GM19455 (cell line): ENCODE data around the gene PRODH.
"Not testable (repeated sequence)": the region's sequence is repeated elsewhere in the genome, so short reads cannot be mapped to it uniquely, and the experiment has no call there.

Experiments
- ATAC-seq: cut with Tn5 transposase; IDR thresholded peaks from one replicate; pipeline ENCODE4 v1.9.1; 2021; ENCODE audit not compliant: unreplicated experiment

The PRODH gene

GRCh38 chr22:18911535-18911934 lies 24.6 kb downstream of the PRODH start:
- not testable (repeated sequence) for ATAC-seq

DNA sequence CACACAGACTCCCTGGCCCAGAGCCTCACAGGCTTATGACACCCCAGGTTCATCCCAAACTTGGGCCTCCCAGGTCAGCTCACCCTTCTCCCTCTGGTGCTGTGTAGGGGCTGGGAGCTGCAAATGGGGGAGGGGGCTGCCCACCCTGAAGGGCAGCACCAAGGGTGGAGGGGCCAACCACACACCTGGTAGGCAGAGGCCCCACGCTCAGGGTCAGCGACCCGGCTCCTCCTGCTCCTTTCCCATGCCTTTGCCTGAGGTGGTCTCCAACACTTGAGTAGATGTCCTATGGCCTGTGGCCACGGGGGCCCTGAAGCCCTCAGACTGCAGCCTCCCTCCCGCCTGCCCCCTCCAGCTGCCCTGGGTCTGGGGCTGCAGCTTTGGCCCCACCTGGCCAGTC lies 26.5 kb downstream of the PRODH start:
- ATAC-seq, result no peak

GRCh38 chr22:18906896-18907295 lies 29.2 kb downstream of the PRODH start:
- ATAC-seq, result no peak

DNA sequence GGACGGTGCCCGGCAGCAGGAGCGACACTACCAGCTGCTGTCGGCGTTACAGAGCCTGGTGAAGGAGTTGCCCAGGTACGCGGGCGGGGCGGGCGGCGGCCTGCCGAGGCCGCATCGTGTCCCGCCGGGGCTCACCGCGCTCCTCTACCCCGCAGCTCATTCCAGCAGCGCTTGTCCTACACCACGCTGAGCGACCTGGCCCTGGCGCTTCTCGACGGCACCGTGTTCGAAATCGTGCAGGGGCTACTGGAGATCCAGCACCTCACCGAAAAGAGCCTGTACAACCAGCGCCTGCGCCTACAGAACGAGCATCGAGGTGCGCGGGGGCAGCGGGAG lies 29.7 kb downstream of the PRODH start:
- ATAC-seq, result not testable (repeated sequence)

DNA sequence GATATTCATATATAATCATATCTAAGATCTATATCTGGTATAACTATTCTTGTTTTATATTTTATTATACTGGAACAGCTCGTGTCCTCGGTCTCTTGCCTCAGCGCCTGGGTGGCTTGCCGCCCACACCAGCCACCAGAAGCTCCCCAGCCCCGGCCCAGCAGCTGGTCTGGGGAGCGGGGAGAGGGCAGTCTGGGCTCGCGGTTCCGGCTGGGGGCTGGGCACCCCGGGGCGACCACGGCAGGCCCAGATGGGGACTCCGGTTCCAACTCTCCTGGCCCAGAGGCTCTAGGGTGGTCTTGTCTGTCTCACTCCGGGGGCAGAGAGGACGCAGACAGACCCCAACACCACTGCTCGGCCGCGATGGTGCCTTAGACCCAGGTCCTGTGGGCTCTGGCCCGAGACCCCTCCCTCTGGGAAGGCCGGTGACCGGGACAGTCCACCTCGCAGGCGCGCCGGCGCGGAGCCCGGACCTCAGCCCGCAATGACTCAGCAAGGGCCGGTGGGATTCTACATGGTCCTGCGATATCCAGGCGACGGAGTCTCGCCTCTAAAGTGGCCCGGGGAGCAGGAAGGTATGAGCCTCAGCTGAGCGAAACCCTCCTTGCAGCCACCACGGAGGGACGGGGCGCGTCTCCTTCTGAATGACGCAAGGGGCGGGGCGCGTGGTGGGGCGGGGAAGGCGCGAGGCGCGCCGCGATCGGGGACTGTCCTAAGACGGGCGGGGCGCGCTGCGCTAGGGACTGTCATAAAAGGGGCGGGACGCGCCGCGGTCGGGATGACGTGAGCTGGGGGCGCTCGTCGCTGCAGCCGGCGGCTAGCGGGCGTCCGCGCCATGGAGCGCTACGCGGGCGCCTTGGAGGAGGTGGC lies 30.3 kb downstream of the PRODH start, which contains the start of gene DGCR6:
Gene DGCR6, plus strand, starts transcription at position 781 of the 870 bp plus-strand sequence. Its CDS starts 55 bp downstream, at position 836.
- ATAC-seq, result no peak

DNA sequence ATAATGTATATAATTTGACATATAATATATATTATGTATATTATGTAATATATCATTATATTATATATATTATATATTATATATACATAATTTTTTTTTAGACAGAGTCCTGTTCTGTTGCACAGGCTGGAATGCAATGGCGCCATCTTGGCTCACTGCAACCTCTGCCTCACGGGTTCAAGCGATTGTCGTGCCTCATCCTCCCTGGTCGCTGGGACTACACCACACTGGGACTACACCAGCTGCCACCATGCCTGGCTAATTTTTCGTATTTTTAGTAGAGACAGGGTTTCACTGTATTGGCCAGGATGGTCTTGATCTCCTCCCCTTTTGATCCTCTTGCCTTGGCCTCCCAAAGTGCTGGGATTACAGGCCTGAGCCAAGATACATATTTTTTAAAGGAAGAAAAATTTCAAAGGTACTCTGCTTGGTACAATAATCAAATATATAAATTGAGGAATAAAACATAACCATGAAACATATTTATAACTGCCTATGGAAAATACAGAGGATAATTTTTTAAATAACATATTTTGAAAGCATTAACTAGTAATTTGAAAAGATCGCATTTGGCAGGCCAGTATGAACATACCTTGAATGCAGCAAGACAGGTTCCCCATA lies 39.9 kb downstream of the PRODH start:
- ATAC-seq, result not testable (repeated sequence)

- ATAC-seq, result not testable (repeated sequence)
Measured at GRCh38 chr22:18893775-18894174, 42.3 kb downstream of the PRODH start.

- peak; percentile 72 for ATAC-seq
Measured at GRCh38 chr22:18890510-18891192, 45.4 kb downstream of the PRODH start.

- no peak for ATAC-seq
Measured at GRCh38 chr22:18888115-18888514, 48.0 kb downstream of the PRODH start.

GRCh38 chr22:18884465-18884864 lies 51.6 kb downstream of the PRODH start:
- ATAC-seq, result not testable (repeated sequence)

GRCh38 chr22:18881260-18881659 lies 54.8 kb downstream of the PRODH start:
- not testable (repeated sequence) for ATAC-seq
